Stimulated activated CD8-positive, alpha-beta memory T cell treated with anti-CD3 and anti-CD28 coated beads, Interleukin-7, amount 100 ng/mL, for 48 hours (primary cell): ENCODE data around the gene CSTF1.

Experiments used
- DNase-seq, 2 donors: peaks; one replicate each; pipeline ENCODE4 v3.0.0-alpha.2; 2020; ENCODE audit warnings: low read depth in 1 of 2; ENCODE audit errors: extremely low read depth in 1 of 2

CSTF1 gene

GRCh38 chr20:56449459-56449858 is 57.0 kb downstream of the CSTF1 start:
- DNase-seq: no peak

- DNase-seq: no peak
These were observed 58.8 kb downstream of the CSTF1 start for GRCh38 chr20:56451056-56451765.

GRCh38 chr20:56453352-56453751 is 60.9 kb downstream of the CSTF1 start:
- no peak for DNase-seq

DNA sequence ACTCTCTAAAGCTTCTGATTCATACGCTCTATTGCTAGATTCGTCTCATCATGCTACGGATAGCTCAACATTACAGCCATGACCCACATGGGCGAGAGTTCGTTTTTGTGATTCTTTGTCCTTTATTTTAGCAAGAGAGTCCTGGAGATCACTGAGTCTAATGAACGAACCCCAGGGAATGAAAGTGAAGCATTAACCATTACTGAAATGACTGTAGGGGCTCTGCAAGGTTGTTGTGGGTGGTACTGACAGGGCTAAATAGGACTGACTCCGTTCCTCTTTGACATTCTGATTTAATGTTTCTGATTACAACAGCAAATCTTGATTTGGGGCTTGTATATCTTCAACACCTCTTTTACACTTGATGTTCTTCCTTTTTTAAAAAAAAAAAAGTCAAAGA is 62.3 kb downstream of the CSTF1 start:
- DNase-seq: no peak
